Activated T-helper 1 cell treated with anti-CD3 and anti-CD28 coated beads, Interleukin-2, amount 50 U/mL, for 16 hours (primary cell): ENCODE measurements around the gene TTC13.
"Not testable (repeated sequence)": the region's sequence is repeated elsewhere in the genome, so short reads cannot be mapped to it uniquely, and the experiment has no call there.

Experiments
- DNase-seq, 2 donors: peaks; one replicate each; pipeline ENCODE4 v3.0.0-alpha.2; 2020; ENCODE audit warnings: low read depth in 1 of 2, low spot score in 1 of 2

Gene TTC13

DNA sequence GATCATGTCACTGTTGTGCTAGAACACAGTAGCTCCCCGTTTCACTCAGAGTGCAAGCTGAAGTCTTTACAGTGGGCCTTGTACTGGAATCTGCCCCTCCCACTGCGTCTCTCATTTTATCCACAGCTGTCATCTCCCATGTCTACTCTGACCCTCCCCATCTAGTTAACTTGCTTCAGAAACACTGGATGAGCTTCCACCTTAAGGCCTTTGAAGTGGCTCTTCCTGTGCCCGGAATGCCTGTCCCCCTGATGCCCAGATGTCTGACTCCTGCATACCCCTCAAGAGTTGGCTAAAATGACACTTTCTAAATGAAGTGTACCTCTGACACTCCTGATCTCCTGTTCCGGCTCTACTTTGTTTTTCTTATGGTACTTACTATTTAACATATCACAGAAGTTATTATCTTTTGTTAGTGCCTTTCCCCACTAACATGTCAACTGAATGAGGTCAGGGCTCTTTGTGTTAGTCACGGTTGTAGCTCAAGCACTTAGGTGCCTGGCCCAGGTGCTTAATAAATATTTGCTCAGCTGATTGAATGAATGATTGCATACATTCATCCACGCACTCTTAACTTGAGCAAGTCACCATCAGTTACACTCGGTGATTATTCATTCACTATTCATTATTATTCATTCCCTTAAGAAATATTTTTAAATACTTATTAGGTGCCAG, 13.6 kb upstream of the TTC13 start:
- no peak for DNase-seq

GRCh38 chr1:230987448-230987847, 8.8 kb upstream of the TTC13 start:
- DNase-seq = no peak

GRCh38 chr1:230986976-230987375, 8.3 kb upstream of the TTC13 start:
- DNase-seq = no peak

- DNase-seq = no peak
These were observed 7.0 kb upstream of the TTC13 start for GRCh38 chr1:230985711-230986110.

GRCh38 chr1:230984622-230985515, 6.2 kb upstream of the TTC13 start:
- not testable (repeated sequence) for DNase-seq

- DNase-seq = no peak
These were observed 5.2 kb upstream of the TTC13 start for GRCh38 chr1:230983811-230984210.

DNA sequence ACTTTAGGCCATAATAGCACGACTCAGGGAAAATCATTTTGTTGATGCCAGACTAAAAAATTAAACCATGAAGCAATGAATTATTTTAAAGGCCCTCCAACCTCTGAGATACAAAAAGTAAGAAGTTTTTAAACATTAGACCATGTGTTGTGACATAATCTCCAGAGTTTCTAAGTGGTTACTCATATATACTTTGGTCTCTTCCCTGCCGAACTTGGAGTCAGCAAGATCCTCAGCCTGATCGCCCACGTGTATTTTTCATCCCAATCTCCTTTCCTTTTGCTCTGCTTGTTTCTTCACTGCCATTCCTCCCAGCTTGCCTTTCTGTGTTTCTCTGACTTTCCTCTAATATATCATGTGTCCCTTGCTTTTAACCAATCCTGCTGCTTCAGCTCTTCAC, 4.0 kb upstream of the TTC13 start:
- no peak for DNase-seq

DNA sequence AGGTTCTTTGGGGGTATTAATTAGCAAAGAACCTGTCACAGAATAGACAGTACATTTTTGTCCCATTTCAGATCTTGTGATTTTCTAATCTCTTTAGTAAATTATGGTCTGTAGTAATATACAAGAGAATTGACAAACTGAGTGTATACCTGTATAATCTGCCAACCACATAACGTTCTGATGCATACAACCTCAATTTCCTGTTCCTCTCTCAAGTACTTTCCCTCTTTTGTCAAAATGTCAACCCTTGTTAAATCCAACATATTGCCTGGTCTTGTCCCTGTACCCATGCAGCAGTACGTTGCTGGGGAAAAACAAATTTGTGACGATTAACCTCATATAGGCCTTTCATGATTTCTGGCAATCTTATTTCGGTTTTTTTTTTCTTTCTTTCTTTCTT, 1.3 kb upstream of the TTC13 start:
- no peak for DNase-seq

DNA sequence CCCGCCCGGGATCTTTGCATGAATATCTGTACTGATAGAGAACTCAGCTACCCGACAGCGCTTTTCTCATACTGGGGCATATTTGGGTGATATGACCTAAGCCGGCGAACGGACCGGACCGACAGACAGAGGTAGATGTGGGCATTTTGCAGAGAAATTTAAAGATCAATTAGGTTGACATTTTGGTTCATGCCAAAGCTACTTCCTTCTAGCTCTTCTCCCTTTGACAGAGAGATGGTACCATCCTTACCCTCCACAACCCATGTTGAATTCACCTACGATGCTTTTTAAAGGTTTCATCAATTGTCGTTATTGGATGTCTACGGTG, 692 bp upstream of the TTC13 start:
- DNase-seq = no peak

GRCh38 chr1:230977761-230978490, 735 bp downstream of the TTC13 start:
- no peak for DNase-seq

DNA sequence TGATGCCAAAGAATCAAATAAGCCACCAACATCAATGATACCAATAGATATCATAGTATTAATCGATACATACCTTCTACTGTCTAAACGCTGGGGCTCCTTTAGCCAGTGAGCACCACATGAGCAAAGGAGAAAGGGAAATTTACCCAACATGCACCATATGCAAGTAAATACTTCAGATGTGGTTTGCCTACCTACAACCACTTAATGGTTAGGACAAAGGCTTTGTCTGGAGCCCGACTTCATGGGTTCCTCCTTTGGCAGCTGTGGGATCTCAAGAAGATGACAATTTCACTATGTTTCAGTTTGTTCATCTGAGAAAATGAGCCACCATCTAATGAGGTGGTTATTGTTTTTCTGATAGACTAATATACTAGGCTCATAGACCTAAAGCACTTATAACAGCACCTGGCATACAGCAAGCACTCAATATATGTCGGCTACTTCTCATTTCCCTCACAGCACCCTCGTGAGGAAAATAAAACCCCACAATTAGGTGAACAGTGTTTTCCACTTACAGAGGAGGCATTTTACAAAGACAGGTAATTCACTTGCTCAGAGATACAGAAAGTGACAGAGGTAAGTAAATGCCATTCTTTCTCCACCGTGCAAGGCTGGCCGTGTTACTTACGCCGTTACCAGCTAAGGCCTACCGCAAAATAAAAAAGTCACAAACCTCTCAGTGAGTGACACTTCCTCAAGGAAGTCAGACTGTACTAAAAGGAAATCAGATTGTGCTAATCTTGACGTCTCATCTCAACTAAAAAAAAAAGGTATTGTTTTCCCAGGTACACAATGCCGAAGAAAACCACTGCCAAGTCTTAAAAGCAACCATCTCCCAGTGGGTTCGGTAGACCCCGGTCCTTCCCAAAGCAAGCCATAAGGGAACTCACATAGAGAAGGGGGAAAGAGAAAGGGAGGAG, 1.6 kb downstream of the TTC13 start:
- peak in 1 of 2 donors; percentile 11 for DNase-seq

DNA sequence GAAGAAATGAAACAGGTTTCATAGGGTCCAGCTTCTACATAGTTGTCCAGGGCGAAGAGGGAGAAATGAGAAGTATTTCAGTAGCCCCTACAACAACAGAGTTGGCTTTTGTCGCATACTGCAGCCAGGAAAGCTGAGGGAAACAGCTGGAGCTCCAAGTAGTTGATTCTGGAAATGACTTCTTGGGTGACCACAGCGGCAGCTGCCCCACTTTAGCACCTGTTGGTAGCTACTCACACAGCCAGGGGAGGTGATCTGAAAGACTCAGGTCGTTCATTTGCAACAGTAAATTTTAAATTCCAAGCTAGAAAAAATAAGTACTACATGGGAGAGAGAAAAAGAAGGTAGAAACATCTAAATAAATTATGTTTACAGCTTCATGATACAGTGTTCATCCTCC, 2.3 kb downstream of the TTC13 start:
- DNase-seq = no peak

DNA sequence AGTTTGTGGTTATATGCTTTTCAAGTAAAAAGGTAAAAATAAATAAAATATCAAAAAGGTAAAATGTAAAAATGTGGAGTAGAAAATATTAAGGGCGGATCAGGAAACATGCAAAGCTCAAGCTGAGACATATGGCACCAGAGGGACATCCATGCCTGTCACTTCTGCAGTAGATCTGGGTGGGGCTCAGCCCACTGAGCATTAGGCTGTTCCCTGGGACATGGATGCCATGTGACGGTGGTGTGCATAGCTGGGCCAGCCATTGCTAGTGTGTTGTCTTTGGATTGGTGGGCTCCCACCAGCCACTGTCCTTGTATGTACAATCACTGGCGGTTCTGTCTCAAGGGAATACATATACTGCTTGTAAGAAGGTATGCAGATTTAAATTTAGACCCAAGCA, 3.0 kb downstream of the TTC13 start:
- DNase-seq = no peak

GRCh38 chr1:230972855-230973271, 5.8 kb downstream of the TTC13 start:
- DNase-seq = peak; percentile 16 to 20

DNA sequence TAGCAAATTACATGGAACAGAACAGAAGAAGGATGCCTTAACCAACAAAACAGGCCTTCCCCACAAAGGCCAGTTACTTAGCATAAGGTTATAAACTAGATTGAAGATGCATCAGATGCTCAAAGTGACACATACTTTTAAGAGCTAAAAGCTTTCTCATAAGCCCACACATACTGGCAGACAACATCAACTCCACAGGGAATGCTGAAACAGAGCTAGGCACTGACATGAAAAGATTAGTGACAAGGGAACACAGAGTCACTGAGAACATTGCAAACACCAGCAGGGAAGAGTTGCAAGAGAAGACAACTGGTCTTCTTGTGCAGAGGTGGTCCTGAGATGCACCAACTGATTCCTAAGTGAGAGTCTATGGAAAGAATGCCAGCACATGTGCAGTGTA, 6.9 kb downstream of the TTC13 start:
- DNase-seq = no peak

GRCh38 chr1:230970432-230970831, 8.2 kb downstream of the TTC13 start:
- DNase-seq = no peak

DNA sequence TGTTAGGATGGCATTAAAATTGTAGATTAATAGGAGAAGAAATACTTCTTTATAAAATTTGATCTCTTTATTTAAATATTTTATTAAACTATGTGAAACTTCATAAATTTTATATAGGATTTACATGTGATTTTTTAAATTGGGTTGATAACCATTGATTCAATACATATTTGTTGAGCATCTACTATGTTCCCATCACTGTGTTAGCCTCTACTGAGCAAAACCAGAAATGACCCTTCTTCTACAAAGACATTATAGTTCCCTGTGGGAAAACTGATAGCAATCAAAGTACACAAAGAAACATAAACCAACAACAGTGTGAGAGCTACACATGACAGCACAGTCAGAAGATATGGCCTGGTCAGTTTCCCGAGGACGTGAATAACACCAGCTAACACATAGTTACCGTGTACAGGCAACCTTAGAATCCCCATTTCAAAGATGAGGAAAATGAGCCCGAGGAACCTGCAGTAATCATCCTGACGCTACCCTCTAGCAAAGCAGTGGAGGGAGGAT, 12.2 kb downstream of the TTC13 start:
- no peak for DNase-seq

- DNase-seq = no peak
These were observed 13.1 kb downstream of the TTC13 start for GRCh38 chr1:230965535-230965934.

DNA sequence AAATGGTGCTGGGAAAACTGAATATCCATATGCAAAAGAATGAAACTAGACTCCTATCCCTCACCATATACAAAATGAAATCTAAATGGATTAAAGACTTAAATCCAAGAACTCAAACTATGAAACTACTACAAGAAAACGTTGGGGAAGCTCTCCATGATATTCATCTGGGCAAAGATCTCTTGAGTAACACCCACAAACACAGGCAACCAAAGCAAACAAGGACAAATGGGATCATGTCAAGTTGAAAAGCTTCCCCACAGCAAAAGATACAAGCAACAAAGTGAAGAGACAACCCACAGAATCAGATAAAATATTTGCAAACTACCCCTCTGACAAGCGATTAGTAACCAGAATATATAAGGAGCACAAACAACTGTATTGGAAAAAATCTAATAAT, 13.8 kb downstream of the TTC13 start:
- no peak for DNase-seq

DNA sequence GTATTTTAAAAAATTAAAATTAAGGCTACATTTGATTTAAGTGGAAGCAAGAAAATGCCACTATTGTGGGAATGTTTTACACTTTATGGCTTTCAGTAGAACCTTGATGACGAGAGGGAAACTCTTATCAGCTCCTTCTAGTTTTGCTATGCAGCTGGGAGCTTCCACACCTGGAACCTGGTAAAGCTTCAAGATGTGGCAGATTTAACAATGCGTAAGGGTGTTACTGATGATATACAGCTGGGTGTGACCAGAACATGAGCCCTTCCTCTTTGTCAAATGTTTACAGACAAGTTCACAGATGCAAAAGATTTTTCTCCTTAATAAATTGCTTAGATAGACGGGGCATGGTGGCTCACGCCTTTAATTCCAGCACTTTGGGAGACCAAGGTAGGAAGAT, 20.3 kb downstream of the TTC13 start:
- no peak for DNase-seq

GRCh38 chr1:230957580-230957989, 21.1 kb downstream of the TTC13 start:
- DNase-seq = no peak
